H1 (cell line): ENCODE data around the gene MARCKS. TPM values are rescaled to one million over a fixed set of nuclear protein-coding genes. Genes with fewer than 3 reads are reported as not detected.

Source experiments
- ASH2L ChIP-seq: fragments of 200-600, 300-600 bp; sonication (generic); IDR thresholded peaks from one replicate; pipeline ENCODE4 v1.7.1; 2017; ENCODE audit warnings: low read length
- EZH2 ChIP-seq: fragments of 200-600 bp; sonication (generic); IDR thresholded peaks from 2 replicates; pipeline ENCODE4 v1.7.1; 2012; ENCODE audit warnings: low read depth, mild to moderate bottlenecking, moderate library complexity, low read length, inconsistent platforms; ENCODE audit not compliant: severe bottlenecking
- FOSL1 ChIP-seq: IDR thresholded peaks from 2 replicates; pipeline ENCODE4 v1.6.1; 2011; ENCODE audit warnings: mild to moderate bottlenecking, low read depth, low read length, moderate library complexity; ENCODE audit not compliant: insufficient read depth
- GTF2F1 ChIP-seq: IDR thresholded peaks from 2 replicates; pipeline ENCODE4 v1.6.1; 2012; ENCODE audit warnings: low read depth, low read length, improper control_type of control experiment, borderline replicate concordance
- HDAC2 ChIP-seq, 2 experiments: fragments of 300-600 bp in 1 of 2; sonication (generic) in 1 of 2; IDR thresholded peaks; 2 replicates each; pipeline ENCODE4 v1.6.1; 2011 to 2012; ENCODE audit warnings: low read depth in 2 of 2, low read length in 2 of 2, mild to moderate bottlenecking in 2 of 2, moderate library complexity in 2 of 2, borderline replicate concordance in 1 of 2, inconsistent platforms in 1 of 2
- KDM1A ChIP-seq: fragments of 200-600, 300-600 bp; sonication (generic); IDR thresholded peaks from 2 replicates; pipeline ENCODE4 v1.7.1; 2016; ENCODE audit warnings: mild to moderate bottlenecking, low read length, borderline replicate concordance
- SAP30 ChIP-seq: fragments of 300-600 bp; sonication (generic); IDR thresholded peaks from 2 replicates; pipeline ENCODE4 v1.7.1; 2012; ENCODE audit warnings: low read length, moderate library complexity, mild to moderate bottlenecking, inconsistent platforms; ENCODE audit not compliant: insufficient read depth, insufficient replicate concordance
- SIX5 ChIP-seq: IDR thresholded peaks from 2 replicates; pipeline ENCODE4 v1.6.1; 2011; ENCODE audit warnings: mild to moderate bottlenecking, low read depth, low read length
- TBP ChIP-seq: IDR thresholded peaks from 2 replicates; pipeline ENCODE4 v1.6.1; 2011; ENCODE audit warnings: low read depth, low read length, improper control_type of control experiment
- polyA plus RNA-seq, 7 experiments: library from polyadenylated mRNA; depleted of rRNA in 3 of 7; stranded (reverse) in 5 of 7; unstranded in 2 of 7; fragments of >200 nt in 5 of 7; fragments of 200-250 nt in 2 of 7; gene quantifications; 1 replicate in 5 of 7; 2 replicates in 1 of 7; 4 replicates in 1 of 7; pipeline versions ENCODE4 v1.2.1 to v1.2.3, GENCODE V29; 2011 to 2013; ENCODE audit warnings: missing spikeins in 2 of 7, mixed read lengths in 2 of 7
- total RNA-seq: library from RNA; stranded (reverse); fragmentation: NEBNext Ultra II Directional; extraction: Animal tissue kit (Norgen Biotek cat#: 25700); gene quantifications from 2 replicates; pipeline ENCODE4 v1.2.1, GENCODE V29; 2021

MARCKS gene
- total and polyA plus RNA-seq, 2 of the 8 experiments (the other 6 are each of a cell fraction or from before 2014, with no cell fraction given), result 26.6 to 111 TPM

- TF ChIP-seq SIX5 (no peak), SAP30 (no peak), KDM1A (no peak), FOSL1 (no peak), HDAC2 (IDR thresholded peaks at IDR 0.05; ENCODE audit: borderline replicate concordance in 1 of 2, low read depth in 2 of 2, low read length in 2 of 2) (0 out of 4 replicates have a peak, but pooled peaks of 1 of the 2 experiments have one; percentile 28), GTF2F1 (no peak), EZH2 (no peak), TBP (0 out of 2 replicates have a peak, but pooled peaks have one; percentile 4), ASH2L (peak; percentile 34)
Observed at GRCh38 chr6:113857556-113858479, 673 bp downstream of the MARCKS start (continued).
